Keratinocyte (primary cell): ENCODE data around the gene BRCA1. TPM values are rescaled to one million over a fixed set of nuclear protein-coding genes. Genes with fewer than 3 reads are reported as not detected.
A peak's percentile ranks its signal among the peaks of the same experiment; 100 is the strongest.

Source experiments
- DNase-seq: peaks from one replicate; pipeline ENCODE4 v3.0.0-alpha.2; 2011; ENCODE audit warnings: low read depth, missing footprints, low spot score
- FAIRE-seq: peaks from 2 replicates; lab custom pipeline; 2011; peaks lifted over from hg19 to GRCh38; lab: Jason Lieb, UNC
- H2AFZ ChIP-seq: 2 replicates; pipeline ENCODE4 v1.6.0; 2012; ENCODE audit warnings: low read length, control low read depth, inconsistent platforms; ENCODE audit not compliant: control insufficient read depth
- H3K27ac ChIP-seq: 2 replicates; pipeline ENCODE4 v1.5.1; 2011; ENCODE audit warnings: low read length; ENCODE audit not compliant: control insufficient read depth, insufficient read depth
- H3K27me3 ChIP-seq: 3 replicates; pipeline ENCODE4 v1.6.0; 2011; ENCODE audit warnings: low read length; ENCODE audit not compliant: control insufficient read depth, insufficient read depth; ENCODE audit errors: extremely low read depth
- H3K36me3 ChIP-seq, 2 experiments: 2 replicates in 1 of 2; 3 replicates in 1 of 2; pipeline ENCODE4 v1.5.1; 2011; ENCODE audit warnings: low read length in 2 of 2, mild to moderate bottlenecking in 1 of 2; ENCODE audit not compliant: control insufficient read depth in 2 of 2, insufficient read depth in 2 of 2; ENCODE audit errors: extremely low read depth in 1 of 2
- H3K4me1 ChIP-seq: 3 replicates; pipeline ENCODE4 v1.5.1; 2011; ENCODE audit warnings: low read length; ENCODE audit not compliant: control insufficient read depth, insufficient read depth; ENCODE audit errors: extremely low read depth
- H3K4me2 ChIP-seq: 3 replicates; pipeline ENCODE4 v1.6.0; 2011; ENCODE audit warnings: low read depth, low read length; ENCODE audit not compliant: control insufficient read depth, insufficient read depth; ENCODE audit errors: extremely low read depth
- H3K4me3 ChIP-seq, 3 experiments: fragments of 200-600 bp in 1 of 3; sonication (generic) in 1 of 3; 2 replicates in 2 of 3; 3 replicates in 1 of 3; pipeline ENCODE4 v1.5.1; 2011 to 2016; ENCODE audit warnings: low read length in 3 of 3, mild to moderate bottlenecking in 3 of 3, control low read depth in 2 of 3, inconsistent platforms in 1 of 3, low read depth in 1 of 3, mixed read lengths in 1 of 3, mixed run types in 1 of 3, moderate library complexity in 1 of 3; ENCODE audit not compliant: control insufficient read depth in 2 of 3, insufficient read depth in 2 of 3; ENCODE audit errors: extremely low read depth in 1 of 3
- H3K79me2 ChIP-seq: 2 replicates; pipeline ENCODE4 v1.6.0; 2012; ENCODE audit warnings: low read length; ENCODE audit not compliant: control insufficient read depth, insufficient read depth
- H3K9ac ChIP-seq: 3 replicates; pipeline ENCODE4 v1.6.0; 2011; ENCODE audit warnings: low read length; ENCODE audit not compliant: control insufficient read depth, insufficient read depth; ENCODE audit errors: extremely low read depth
- H3K9me1 ChIP-seq: 3 replicates; pipeline ENCODE4 v1.6.0; 2011; ENCODE audit warnings: low read length; ENCODE audit not compliant: control insufficient read depth, insufficient read depth; ENCODE audit errors: extremely low read depth
- H3K9me3 ChIP-seq: 2 replicates; pipeline ENCODE4 v1.5.1; 2012; ENCODE audit warnings: low read depth, low read length; ENCODE audit not compliant: control insufficient read depth
- H4K20me1 ChIP-seq: 3 replicates; pipeline ENCODE4 v1.6.0; 2011; ENCODE audit warnings: low read length; ENCODE audit not compliant: control insufficient read depth, insufficient read depth; ENCODE audit errors: extremely low read depth
- EZH2 ChIP-seq: IDR thresholded peaks from one replicate; pipeline ENCODE4 v1.6.1; 2012; ENCODE audit warnings: inconsistent platforms, mild to moderate bottlenecking, low read length, moderate library complexity
- dilution Hi-C: fragments of 300-500 bp; cut with MboI; formaldehyde crosslinking; loops from one replicate; pipeline ENCODE4 v1.7.0; 2020; ENCODE audit warnings: low sequenced_read_pairs; ENCODE audit not compliant: extremely low pct_ligation_motif_present
- polyA plus RNA-seq, 5 experiments: library from polyadenylated mRNA; depleted of rRNA in 3 of 5; stranded (reverse) in 3 of 5; stranded (forward) in 1 of 5; unstranded in 1 of 5; fragments of >200 nt; gene quantifications; 1 replicate in 1 of 5; 2 replicates in 3 of 5; 3 replicates in 1 of 5; pipeline versions ENCODE4 v1.2.1 to v1.2.3, GENCODE V29; 2011 to 2012; ENCODE audit warnings: missing spikeins in 2 of 5, low read depth in 1 of 5, low replicate concordance in 1 of 5
- TF ChIP-seq, protein P1 (sequence below), 3 experiments: IDR thresholded peaks in 1 of 3; conservative IDR thresholded peaks in 1 of 3; optimal IDR thresholded peaks in 1 of 3; 2 replicates in 2 of 3; 3 replicates in 1 of 3; pipeline versions ENCODE3 to v1.5.1; 2011; ENCODE audit warnings: low read length in 3 of 3, mild to moderate bottlenecking in 3 of 3, moderate library complexity in 2 of 3, control low read depth in 1 of 3, inconsistent platforms in 1 of 3; ENCODE audit not compliant: insufficient read depth in 2 of 3; ENCODE audit errors: extremely low read depth in 1 of 3

BRCA1 gene
- polyA plus RNA-seq, 1 donor (not counting 4 experiments of a cell fraction or from before 2014, with no cell fraction given), result 17.2 TPM

DNA sequence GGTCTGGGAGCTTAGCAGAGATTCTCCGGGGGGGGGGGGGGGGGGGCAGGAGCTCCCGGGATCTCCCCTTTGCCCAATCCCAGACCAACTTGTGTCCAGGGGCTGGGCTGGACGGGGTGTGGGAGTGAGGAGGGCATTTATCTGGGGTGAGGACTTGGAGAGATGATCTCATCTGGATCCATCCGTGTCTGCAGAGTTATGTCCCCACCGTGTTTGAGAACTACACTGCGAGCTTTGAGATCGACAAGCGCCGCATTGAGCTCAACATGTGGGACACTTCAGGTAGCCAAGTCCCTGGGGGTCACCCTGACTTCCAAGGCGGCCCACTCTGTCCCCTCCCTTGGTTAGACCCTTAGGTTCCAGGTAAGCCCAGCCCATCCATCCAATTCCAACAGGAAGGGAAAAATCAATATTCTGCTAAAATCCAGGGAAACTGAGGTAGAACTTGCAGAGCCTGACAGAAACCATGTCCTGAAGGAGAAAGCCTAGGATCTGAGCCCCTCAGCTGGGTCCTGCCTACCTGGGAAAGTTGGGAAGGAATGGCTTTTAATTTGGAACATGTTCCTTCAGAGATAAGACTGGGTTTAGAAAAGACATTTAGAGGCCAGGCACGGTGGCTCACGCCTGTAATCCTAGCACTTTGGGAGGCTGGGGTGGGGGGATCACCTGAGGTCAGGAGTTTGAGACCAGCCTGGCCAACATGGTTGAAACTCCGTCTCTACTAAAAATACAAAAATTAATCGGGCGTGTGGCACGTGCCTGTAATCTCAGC is 99.2 kb downstream of the BRCA1 start:
- Histone ChIP-seq H3K27ac (no peak overlapping the region), H3K4me3 (no peak overlapping the region), H3K9me1 (no peaks in the 10 kb centered on the region), H3K9ac (no peak overlapping the region), H4K20me1 (no peaks in the 10 kb centered on the region), H3K4me1 (peaks cover 4% of the 10 kb centered on the region), H3K27me3 (peaks cover 17% of the 10 kb centered on the region), H3K9me3 (no peaks in the 10 kb centered on the region), H3K4me2 (no peak overlapping the region), H3K36me3 (no peaks in the 10 kb centered on the region), H3K79me2 (peaks cover 7% of the 10 kb centered on the region), H2AFZ (no peak overlapping the region)
- no peak for TF ChIP-seq EZH2
- TF ChIP-seq, protein P1, sequence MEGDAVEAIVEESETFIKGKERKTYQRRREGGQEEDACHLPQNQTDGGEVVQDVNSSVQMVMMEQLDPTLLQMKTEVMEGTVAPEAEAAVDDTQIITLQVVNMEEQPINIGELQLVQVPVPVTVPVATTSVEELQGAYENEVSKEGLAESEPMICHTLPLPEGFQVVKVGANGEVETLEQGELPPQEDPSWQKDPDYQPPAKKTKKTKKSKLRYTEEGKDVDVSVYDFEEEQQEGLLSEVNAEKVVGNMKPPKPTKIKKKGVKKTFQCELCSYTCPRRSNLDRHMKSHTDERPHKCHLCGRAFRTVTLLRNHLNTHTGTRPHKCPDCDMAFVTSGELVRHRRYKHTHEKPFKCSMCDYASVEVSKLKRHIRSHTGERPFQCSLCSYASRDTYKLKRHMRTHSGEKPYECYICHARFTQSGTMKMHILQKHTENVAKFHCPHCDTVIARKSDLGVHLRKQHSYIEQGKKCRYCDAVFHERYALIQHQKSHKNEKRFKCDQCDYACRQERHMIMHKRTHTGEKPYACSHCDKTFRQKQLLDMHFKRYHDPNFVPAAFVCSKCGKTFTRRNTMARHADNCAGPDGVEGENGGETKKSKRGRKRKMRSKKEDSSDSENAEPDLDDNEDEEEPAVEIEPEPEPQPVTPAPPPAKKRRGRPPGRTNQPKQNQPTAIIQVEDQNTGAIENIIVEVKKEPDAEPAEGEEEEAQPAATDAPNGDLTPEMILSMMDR (optimal IDR thresholded peaks at IDR 0.05 in 1 of 3, IDR thresholded peaks at IDR 0.05 in 1 of 3, conservative IDR thresholded peaks at IDR 0.05 in 1 of 3; ENCODE audit: extremely low read depth in 1 of 3, insufficient read depth in 2 of 3, low read length in 3 of 3), result no peak
- dilution Hi-C loops, result no loop called here
- DNase-seq (no peak), FAIRE-seq (no peak)

DNA sequence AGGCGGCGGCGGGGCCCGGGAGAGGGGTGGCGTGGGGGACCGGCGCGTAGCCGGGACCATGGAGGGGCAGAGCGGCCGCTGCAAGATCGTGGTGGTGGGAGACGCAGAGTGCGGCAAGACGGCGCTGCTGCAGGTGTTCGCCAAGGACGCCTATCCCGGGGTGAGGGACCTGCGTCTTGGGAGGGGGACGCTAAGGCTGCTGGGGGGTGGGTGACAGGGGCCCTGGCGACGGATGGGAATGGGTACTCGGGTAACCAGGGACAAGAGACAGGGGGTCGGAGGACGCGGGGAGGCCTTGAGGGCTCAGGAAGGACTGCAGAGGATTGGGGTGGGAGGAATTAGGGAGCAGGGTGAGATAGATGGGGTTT is 99.9 kb downstream of the BRCA1 start:
- H3K9me3 ChIP-seq, result no peaks in the 10 kb centered on the region
- no peak overlapping the region for H3K9ac ChIP-seq
- no peak overlapping the region for H2AFZ ChIP-seq
- H3K4me3 ChIP-seq, result peak overlapping the region in 1 of 3 experiments; percentile 13
- peaks cover 17% of the 10 kb centered on the region for H3K27me3 ChIP-seq
- no peaks in the 10 kb centered on the region for H3K9me1 ChIP-seq
- TF ChIP-seq, protein P1 (optimal IDR thresholded peaks at IDR 0.05 in 1 of 3, IDR thresholded peaks at IDR 0.05 in 1 of 3, conservative IDR thresholded peaks at IDR 0.05 in 1 of 3; ENCODE audit: extremely low read depth in 1 of 3, insufficient read depth in 2 of 3, low read length in 3 of 3), result no peak
- peaks cover 8% of the 10 kb centered on the region for H3K79me2 ChIP-seq
- H3K4me1 ChIP-seq, result peaks cover 6% of the 10 kb centered on the region
- no peak for FAIRE-seq
- dilution Hi-C loops, result no loop called here
- H3K4me2 ChIP-seq, result no peak overlapping the region
- DNase-seq, result no peak
- H3K27ac ChIP-seq, result no peak overlapping the region
- H4K20me1 ChIP-seq, result no peaks in the 10 kb centered on the region
- peaks cover 0 to 1% of the 10 kb centered on the region in 2 experiments for H3K36me3 ChIP-seq
